ENCODE data around the gene DEPDC1B.
"Not testable (repeated sequence)": the region's sequence is repeated elsewhere in the genome, so short reads cannot be mapped to it uniquely, and the experiment has no call there.

Gene DEPDC1B

GRCh38 chr5:60648175-60648574 is 51.8 kb downstream of the DEPDC1B start:
- DNase-seq (ENCODE audit: low spot score) = no peak

GRCh38 chr5:60640901-60641300 is 59.1 kb downstream of the DEPDC1B start:
- DNase-seq (ENCODE audit: low spot score) = no peak

- DNase-seq (ENCODE audit: low spot score) = no peak
Observed at GRCh38 chr5:60639544-60639943, 60.4 kb downstream of the DEPDC1B start.

- no peak for DNase-seq (ENCODE audit: low spot score)
Observed at GRCh38 chr5:60638300-60638699, 61.7 kb downstream of the DEPDC1B start.

GRCh38 chr5:60636644-60637043 is 63.3 kb downstream of the DEPDC1B start:
- DNase-seq (ENCODE audit: low spot score) = no peak

- no peak for DNase-seq (ENCODE audit: low spot score)
Observed at GRCh38 chr5:60636001-60636400, 64.0 kb downstream of the DEPDC1B start.

- peak; percentile 2 for DNase-seq (ENCODE audit: low spot score)
Observed at GRCh38 chr5:60634051-60634450, 65.9 kb downstream of the DEPDC1B start.

- DNase-seq (ENCODE audit: low spot score) = no peak
Observed at GRCh38 chr5:60633341-60633740, 66.6 kb downstream of the DEPDC1B start.

GRCh38 chr5:60632153-60632552 is 67.8 kb downstream of the DEPDC1B start:
- DNase-seq (ENCODE audit: low spot score) = no peak

- no peak for DNase-seq (ENCODE audit: low spot score)
Observed at GRCh38 chr5:60630836-60631235, 69.1 kb downstream of the DEPDC1B start.

GRCh38 chr5:60630179-60630578 is 69.8 kb downstream of the DEPDC1B start:
- DNase-seq (ENCODE audit: low spot score) = no peak

- DNase-seq (ENCODE audit: low spot score) = not testable (repeated sequence)
Observed at GRCh38 chr5:60624875-60625274, 75.1 kb downstream of the DEPDC1B start.

- not testable (repeated sequence) for DNase-seq (ENCODE audit: low spot score)
Observed at GRCh38 chr5:60620752-60621151, 79.2 kb downstream of the DEPDC1B start.

- DNase-seq (ENCODE audit: low spot score) = no peak
Observed at GRCh38 chr5:60613826-60614225, 86.1 kb downstream of the DEPDC1B start.

GRCh38 chr5:60611099-60611740 is 88.7 kb downstream of the DEPDC1B start:
- DNase-seq (ENCODE audit: low spot score) = no peak

GRCh38 chr5:60604771-60605170 is 95.2 kb downstream of the DEPDC1B start:
- DNase-seq (ENCODE audit: low spot score) = no peak

GRCh38 chr5:60598424-60598823 is 101.5 kb downstream of the DEPDC1B start:
- DNase-seq (ENCODE audit: low spot score) = no peak

- DNase-seq (ENCODE audit: low spot score) = peak; percentile 19
Observed at GRCh38 chr5:60597572-60598320, 102.2 kb downstream of the DEPDC1B start.

GRCh38 chr5:60594715-60595477 is 105.1 kb downstream of the DEPDC1B start:
- no peak for DNase-seq (ENCODE audit: low spot score)

GRCh38 chr5:60590172-60590571 is 109.8 kb downstream of the DEPDC1B start:
- DNase-seq (ENCODE audit: low spot score) = no peak

GRCh38 chr5:60587312-60587711 is 112.7 kb downstream of the DEPDC1B start:
- not testable (repeated sequence) for DNase-seq (ENCODE audit: low spot score)

GRCh38 chr5:60586307-60586901 is 113.6 kb downstream of the DEPDC1B start:
- DNase-seq (ENCODE audit: low spot score) = peak; percentile 51

All from globus pallidus (tissue), 1 donor.